Measurements from ENCODE around the gene KRTAP12-1.

KRTAP12-1 gene, protein sequence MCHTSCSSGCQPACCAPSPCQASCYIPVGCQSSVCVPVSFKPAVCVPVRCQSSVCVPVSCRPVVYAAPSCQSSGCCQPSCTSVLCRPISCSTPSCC

DNA sequence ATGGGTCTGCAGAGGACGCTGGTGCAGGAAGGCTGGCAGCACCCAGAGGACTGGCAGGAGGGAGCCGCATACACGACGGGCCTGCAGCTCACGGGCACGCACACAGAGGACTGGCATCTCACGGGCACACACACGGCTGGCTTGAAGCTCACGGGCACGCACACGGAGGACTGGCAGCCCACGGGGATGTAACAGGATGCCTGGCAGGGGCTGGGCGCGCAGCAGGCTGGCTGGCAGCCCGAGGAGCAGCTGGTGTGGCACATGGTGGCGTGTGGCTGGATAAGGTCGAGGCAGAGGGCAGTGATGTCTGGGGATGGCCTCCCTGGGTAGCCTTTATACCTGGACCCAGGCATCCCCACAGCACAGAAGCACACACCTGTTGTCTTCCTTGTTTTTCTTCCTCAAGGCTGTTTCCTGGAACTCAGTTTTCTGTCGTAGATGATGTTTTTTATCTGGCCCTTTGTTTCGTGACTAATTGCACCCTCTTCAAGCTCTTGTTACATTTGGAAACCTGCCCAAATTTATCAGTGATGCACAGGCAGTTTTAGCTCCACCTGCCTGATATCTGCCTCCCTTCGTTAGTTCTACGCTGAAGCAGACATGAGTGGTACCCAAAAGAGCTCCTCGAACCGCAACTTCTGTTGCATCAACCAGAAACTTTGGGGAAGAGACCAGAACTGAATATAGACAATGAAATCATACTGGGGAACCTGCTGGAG lies at the start of gene KRTAP12-1:
Gene KRTAP12-1 (minus strand): TSS at position 303 of the 719 bp plus-strand sequence. CDS start 40 bp downstream, at position 263.
- DNase-seq = no peak

DNA sequence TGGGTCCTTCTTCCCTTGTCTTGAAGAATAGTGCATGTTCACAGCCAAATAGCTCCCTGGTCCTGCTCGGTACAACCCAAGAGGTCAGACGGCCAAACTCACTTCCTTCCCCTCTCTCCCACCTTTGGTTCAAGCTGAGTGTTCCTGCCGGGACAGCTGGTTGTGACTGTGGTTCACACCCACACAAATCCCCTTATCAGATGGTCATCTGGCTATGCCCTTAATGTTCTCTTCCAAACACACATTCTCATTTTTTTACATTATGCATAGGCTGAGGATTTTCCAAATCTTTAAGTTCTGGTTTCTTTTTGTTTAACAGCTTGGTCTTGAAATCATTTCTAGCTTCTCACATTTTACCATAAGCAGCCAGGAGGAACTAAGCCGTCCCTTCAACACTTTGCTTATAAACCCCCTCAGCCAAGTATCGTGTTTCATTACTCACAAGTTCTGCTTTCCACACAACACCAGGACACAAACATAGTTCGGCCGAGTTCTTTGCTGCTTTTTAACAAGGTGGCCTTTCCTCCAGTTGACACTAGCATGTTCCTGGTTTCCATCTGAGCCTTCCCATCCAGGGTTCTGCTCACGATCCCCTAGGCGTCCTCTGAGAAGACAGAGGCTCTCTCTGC lies 49.1 kb upstream of the KRTAP12-1 start:
- no peak for DNase-seq

DNA sequence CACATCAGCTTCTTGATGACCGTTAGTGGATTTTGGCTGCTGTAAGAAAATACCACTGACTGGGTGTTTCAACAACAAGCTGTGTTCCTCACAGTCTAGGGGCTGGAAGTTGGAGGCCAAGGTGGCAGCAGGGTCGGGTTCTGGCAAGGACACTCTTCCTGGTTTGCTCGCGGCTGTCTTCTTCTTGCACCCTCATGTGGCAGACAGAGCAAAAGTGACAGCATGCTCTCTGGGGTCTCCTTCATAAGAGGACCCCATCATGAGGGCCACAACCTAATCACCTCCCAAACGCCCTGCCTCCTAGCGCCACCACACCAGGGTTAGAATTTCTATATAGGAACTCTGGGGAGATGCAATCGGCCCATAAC lies 48.0 kb upstream of the KRTAP12-1 start:
- DNase-seq = no peak

DNA sequence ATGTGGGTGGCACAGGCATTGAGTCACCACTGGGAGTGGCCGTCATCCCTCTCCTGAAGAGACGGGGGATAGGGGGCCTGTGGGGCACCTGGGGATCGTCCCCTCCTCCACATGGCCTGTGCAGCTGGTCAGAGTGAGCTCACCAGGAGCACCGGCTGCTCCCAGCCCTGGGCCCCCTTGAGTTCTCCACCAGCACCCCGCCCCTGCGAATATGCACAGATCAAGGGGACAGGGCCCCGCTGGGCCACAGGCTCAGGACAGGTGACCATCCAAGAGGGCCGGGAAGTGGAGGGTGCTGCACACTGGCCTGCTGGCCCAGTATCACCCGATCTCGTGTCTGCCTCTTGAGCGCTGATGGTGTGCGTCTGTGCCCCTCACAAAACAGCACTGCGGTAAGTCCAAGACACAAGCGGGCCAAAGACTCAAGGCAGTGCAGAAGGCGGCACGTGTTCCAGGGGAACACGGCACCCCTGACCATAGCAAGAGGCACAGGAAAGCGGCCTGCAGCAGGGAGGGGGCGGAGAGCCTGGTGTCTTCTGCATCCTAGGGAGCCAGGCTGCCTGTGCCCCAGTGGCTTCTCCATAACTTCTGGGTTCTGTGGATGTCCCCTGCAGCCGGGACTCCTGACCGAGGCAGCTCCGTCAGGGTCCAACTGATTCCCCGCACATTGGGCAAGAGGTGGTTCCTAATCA lies 47.5 kb upstream of the KRTAP12-1 start:
- DNase-seq = no peak

DNA sequence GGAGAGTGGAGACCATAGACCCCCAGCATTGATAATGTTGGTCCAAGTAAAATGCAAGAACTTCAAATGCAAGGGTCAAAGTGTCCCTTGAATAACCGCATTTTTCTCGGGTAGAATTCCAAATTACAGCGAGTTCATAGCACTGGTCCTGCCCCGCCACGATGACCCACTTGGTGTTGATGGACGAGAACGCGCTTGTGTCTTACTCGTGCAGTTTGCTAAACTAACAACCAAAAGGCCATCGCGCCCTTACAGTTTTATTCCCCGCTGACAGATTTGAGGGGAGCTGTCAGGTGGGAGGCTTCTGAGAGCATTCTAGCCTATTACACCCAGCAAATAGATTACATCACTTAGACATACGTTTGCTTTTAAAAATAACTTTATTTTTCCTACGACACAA lies 46.8 kb upstream of the KRTAP12-1 start:
- no peak for DNase-seq

DNA sequence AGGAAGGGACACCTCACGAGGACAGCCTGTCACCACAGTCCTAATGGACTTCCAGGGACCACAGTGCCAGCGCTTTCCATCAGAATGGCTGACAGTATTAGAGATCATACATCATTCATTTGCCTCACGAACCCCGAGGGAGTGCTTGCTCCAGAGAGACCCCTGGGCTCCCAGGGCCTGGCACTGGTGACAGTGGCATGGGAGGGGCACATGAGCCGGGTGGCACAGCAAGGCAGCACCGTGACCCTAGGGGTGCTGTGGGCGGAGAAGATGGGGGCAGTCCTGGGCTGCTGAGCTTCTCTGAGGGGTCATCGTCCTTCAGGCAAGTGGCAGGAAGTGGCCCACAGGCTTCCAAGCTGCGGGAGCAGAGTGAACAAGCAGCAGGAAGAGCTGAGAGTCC lies 45.8 kb upstream of the KRTAP12-1 start:
- no peak for DNase-seq

DNA sequence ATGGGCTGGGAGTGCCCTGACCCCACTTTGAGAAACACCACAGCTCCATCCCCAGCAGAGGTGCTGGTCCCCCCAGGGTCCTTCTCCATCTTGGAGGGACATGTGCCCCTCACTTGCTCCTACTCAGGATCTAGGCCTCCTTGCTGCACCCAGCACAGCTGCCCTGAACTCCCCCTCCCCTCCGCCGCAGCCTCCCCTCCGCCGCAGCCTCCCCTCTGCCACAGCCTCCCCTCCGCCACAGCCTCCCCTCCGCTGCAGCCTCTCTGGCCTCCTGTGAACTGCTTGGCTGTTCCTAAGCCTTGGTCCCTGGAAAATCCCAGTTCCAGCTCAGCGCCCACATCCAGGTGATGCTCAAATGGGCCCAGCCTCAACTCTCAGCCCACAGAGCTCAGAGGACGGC lies 45.4 kb upstream of the KRTAP12-1 start:
- DNase-seq = no peak

DNA sequence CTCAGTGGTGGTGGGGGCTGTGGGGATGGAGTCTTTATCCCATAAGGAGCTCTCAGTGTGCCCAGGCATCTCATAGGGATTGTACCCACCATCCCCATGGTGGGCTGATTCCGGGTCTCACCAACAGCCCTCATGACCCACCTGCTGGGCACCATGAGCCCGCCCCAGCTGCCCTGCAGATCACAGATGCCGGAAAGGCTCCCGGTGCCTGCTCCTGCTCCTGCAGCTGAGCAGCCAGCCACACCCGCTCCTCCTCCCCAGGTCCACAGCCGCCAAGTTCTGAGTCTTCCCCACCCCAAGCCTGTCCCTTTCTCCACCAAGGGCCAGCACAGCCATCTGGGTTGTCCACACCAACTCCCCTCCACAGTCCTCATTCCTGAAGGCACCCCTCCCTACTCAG lies 44.9 kb upstream of the KRTAP12-1 start:
- DNase-seq = no peak

DNA sequence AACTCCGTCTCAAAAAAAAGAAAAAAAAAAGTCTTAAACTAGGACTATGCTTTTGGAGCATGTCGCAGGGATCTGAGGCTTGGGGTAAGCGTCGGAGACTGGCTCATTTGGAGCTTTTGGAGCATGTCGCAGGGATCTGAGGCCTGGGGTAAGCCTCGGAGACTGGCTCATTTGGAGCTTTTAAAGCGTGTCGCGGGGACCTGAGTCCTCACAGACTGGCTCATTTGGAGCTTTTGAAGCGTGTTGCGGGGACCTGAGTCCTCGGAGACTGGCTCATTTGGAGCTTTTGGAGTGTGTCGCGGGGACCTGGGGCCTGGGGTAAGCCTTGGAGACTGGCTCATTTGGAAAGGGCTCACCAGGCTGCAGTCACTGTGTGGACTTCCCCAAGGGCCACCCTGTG lies 43.0 kb upstream of the KRTAP12-1 start:
- DNase-seq = no peak

DNA sequence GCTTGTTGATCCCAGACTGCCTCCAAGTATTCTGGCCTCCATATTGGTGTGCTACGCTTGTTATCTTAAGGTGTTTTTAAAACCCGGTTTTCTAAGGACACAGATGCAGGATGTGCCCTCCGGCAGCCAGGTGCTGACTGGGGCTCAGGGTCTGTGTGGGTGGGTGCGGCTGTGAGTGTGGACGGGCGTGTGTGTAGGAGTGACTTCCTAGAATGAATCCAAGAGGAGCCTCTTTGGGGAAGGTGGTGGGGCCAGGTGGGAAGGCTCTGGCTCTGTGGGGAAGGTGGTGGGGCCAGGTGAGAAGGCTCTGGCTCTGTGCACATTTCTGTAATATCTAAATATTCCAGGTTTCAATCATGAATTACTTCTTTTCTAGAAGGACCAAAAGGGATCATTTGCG lies 42.2 kb upstream of the KRTAP12-1 start:
- no peak for DNase-seq

DNA sequence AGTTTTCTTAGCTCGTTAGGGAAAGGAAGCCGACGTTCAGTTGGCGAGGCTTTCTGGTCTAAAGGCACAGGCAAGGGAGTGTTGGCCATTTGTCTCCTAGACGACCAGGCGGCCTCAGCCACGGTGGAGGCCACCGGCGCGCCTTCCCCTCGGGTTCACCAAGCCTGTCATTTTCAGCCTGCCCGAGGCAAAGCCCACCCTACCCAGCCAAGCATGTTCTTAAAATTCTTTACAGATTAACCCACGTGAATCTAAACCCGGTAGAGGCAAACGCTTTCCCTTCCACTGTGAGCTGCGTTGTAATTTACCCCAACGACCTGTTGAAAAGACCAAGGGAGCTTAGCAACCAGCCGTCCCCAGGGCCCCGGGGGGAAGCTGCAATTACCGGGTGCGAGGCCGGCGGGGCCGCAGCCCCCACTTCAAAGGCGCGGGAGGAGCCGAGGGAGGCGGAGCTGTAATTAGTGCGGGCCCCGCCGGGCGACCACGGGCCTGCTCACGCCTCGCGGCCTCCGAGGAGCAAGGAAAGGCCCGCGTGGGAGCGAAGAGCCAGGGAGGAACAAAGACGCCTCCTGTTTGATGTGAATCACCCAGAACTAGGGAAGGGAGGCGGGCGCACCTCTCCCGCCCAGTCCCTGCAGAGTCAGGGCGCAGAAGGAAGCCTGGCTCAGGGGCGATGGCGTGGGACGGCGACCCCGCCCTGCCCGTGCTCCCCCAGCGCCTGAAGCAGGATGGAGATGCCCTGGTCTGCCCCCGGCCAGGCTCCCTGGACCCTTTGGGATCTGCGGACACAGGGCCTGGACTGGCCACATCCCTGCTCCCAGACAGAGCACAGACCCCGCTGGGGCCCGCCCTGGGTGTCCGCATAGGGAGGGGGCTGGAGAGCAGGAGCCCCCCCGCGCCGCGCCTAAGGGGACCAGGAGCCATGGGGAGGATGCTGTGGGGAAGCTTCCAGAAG lies 41.5 kb upstream of the KRTAP12-1 start:
- no peak for DNase-seq

DNA sequence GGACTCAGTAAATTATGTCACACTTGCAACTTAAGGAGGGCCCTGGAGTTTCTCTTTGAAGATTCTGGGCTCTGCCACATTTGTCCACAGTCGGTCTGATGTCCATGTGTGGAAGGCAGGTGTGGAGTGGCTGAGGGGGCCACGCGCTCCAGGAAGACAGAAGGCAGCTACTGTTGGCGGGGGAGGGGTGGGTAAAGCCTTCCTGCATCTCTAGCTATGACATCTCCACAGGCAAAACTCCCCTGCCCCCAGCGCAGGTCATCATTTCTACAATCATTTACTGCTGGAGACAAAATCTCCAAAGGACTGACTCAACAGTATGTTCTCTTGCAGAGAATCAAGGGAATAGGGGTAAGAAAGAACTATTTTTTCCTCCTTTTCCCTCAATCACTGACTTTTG lies 40.8 kb upstream of the KRTAP12-1 start:
- no peak for DNase-seq

DNA sequence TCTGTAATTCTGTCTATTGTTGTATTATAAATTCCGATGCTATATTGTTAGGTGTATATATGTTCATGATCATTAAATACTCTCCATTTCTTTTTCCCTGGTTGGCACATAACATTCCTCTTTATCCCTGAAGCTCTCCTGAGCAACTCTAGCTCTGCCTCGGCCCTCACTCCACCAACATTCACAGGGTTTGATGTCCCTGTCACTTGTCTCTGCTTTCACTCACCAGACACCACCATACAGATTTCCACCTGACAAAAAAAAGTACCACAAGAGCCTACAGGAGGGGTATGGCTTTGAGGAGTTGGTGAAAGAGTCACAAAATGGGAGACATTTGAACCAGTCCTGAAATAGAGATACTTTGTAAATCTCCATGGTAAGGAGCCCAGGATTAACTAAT lies 38.2 kb upstream of the KRTAP12-1 start:
- no peak for DNase-seq

DNA sequence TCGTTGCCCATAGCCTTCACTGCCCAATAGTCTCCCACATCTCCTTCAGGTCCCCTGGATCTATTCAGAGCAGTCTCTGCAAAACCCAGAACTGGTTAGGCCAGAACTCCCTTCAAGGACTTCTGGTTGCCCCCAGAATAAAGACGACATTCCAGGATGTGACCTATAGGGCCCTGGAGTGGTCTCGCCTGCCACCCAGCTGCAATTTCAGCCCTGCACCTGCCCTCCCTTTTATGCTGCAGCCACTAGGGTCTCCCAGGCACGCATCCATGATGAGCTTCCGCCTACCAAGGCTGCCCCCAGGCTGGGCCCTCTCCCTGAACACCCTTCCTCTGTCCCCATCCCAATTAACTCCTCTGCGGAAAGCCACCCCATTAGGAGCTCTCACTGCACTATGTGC lies 36.6 kb upstream of the KRTAP12-1 start:
- no peak for DNase-seq

DNA sequence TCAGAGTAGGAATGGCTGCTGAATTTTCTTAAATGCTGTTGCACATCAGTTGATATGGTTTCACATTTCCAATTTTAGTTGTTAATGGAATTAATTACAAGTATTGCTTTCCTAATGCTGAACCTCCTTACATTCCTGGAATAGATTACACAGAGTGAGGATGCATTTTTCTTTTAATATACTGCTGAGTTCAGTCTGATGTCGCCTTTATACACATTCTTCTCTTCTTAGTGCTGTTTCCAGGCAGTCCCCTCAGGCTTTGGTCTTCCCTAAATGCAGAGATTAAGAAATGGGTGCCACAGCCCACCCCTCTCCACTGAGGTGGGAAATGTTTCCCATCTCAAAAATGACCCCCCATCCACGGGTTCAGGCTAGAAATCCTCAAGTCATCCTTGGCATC lies 36.1 kb upstream of the KRTAP12-1 start:
- DNase-seq = no peak

DNA sequence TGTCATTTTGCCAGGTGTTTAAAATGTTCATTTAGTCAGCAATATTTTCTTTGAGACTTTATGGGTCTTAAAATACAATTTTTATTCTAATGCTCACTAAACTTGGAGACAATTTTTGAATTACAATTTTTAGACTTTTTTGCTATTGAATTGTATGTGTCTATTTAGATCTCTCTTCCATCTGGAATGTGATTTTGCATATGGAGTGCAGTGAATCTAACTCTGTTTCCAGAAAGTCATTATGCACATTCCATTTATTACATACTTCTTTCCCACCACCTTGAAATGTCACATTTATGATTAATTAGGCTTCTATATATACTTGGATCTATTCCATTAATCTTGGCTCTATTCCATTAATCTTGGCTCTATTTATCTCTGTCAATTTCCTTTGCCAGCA lies 35.0 kb upstream of the KRTAP12-1 start:
- no peak for DNase-seq

DNA sequence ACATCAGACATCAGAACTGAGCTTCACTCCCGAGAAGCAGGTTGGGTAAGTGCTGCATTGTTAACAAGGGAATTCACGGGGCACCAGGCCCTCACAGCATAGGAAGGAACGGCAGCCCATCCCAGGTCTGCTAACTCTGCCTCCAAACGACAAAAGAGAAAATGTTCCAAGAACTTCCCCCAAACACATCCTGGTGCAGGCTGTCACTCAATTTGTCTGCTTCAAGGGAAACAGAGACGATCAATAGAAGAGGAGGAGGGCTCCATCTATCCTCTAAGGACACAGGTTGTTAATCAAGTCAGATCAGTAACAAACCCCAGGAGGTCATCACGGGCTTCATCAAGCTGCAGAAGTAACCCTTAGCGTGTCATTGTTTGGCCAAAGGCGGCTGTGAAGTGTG lies 32.9 kb upstream of the KRTAP12-1 start:
- no peak for DNase-seq

DNA sequence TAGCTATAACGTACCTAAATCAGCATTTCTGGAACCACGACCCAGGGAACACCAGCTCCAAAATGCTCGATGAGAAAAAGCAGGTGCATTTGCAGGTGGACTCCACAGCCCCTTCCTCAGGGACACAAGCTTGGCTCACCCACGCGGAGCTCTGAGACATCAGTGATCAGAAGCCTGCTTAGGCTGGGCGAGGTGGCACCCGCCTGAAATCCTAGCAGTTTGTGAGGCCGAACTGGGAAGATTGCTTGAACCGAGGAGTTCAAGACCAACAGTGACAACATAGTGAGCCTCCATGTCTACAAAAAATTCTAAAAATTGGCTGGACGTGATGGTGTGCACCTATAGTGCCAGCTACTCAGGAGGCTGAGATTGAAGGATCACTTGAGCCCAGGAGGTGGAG lies 31.9 kb upstream of the KRTAP12-1 start:
- DNase-seq = no peak

DNA sequence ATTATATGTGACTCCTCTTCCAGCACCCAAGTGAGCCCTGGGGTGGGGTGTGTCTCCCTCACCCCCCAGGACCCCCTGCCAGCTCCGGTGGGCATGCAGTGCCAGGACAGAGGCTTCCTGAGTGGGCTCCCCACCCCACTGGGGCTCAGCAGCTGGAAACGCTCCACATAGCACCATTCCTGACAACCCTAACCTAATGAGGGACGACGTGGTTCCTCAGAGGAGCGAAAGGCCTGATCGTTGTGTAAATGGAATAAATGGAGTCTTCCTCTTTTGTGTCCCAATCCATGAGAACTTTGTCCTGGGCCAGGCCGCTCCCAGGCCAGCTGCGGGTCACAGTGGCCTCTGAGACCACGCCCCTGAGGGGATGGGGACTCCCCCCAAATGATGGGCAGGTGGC lies 31.2 kb upstream of the KRTAP12-1 start:
- DNase-seq = no peak

DNA sequence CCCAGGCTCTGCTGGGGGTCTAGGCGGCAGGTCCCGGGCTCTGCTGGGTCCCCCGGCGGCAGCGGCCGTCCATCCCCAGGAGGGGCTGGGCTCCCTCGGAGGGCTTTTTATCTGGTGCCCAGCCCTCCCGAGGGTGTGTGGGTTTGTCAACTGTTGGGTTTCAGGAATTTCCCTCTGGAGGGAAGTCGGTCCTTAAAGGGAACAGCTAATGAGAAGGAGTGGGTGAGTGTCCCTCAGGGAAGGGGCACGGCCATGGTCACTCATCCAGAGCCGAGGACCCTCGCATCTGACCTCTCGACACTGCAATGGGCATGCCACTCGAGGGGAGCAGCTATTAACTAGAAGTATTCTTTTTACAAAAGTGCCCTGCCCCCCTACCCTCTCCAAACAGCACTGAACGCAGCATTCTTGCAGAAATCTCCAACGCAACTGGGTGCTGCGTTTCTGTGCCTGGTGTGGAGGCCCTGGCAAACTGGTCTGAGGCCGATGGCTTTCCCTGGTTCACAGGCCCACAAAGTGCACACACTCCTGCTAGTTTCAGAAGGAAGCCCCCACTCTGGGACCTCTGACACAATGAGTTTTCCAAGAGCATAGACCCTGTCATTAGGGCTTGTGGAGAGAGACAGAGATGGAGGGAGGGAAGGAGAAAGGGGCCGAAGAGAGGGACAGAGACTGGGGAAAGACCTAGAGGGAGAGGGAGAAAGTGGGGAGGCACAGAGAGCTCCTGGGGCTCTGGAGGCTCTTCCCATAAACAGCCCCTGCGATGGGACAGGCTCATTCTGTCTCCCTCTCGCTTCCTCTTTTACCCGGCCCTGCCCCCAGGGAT lies 30.5 kb upstream of the KRTAP12-1 start:
- DNase-seq = no peak

DNA sequence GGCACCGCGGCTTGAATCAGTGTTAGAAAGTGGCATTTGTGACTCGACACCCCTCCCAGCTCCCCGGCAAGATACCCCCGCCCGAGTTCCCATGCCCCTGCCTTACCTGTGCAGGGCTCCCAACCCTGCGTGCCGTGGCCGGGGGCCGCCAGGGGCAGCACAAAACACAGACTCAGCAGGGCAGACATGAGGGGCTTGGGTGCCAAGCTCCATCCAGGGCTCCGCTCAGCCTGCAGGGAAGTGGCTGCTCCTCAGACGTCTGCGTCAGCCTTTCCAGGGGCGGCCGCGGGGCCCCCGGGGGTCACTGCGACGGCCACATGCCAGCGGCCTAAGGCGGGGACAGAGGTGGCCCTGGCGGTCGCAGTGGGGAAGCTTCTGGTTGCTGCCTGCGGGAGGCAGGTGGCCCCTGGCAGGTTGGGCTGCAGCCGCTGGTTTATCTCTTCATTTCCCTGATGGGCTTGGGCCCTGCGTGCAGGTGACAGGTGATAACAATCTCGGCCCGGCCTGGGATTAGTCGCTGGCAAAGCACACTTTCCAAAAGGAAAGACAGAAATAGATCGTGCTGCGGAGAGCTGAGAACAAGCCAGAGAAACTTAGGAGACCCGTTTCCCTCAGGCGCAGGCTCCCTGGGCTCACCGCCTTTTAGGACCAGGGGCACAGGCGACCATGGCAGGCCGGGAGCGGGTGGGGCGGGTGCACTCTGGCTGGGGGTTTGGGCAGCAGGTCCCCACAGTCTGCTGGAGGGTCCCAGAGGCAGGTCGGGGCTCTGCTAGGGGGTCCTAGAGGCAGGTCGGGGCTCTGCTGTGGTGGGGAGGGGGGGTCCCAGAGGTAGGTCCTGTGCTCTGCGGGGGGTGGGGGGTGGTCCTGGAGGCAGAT lies 29.6 kb upstream of the KRTAP12-1 start, which contains the start of gene TSPEAR:
Gene TSPEAR (minus strand): TSS at position 246 of the 876 bp plus-strand sequence. CDS start 58 bp downstream, at position 188.
- DNase-seq = no peak
